Measurements from ENCODE around the gene BMPR1B. TPM values are rescaled to one million over a fixed set of nuclear protein-coding genes. Genes with fewer than 3 reads are reported as not detected.

Gene BMPR1B
- total RNA-seq, 1 experiment from 2014 or later: 0.62 TPM

- DNase-seq (ENCODE audit: low read depth, low spot score) (no peak), ATAC-seq (no peak)
- no peaks in the 10 kb centered on the region for H3K9me3 ChIP-seq (ENCODE audit: control insufficient read depth, insufficient read depth, low read depth, low read length)
- in situ Hi-C loops (cut with HindIII; ENCODE audit: low pct_unique_long_range_greater_than_20kb, low sequenced_read_pairs): no loop called here
- no peaks in the 10 kb centered on the region for H3K4me1 ChIP-seq (ENCODE audit: control insufficient read depth, insufficient read depth, low read length)
- POLR2A ChIA-PET: no interaction called here
- H3K36me3 ChIP-seq (ENCODE audit: control insufficient read depth, insufficient read depth, low read length): no peaks in the 10 kb centered on the region
- H3K4me3 ChIP-seq (ENCODE audit: low read depth in 2 of 2, low read length in 2 of 2): no peak overlapping the region
- intact Hi-C loops (cut with micrococcal nuclease; ENCODE audit: unreplicated experiment): no loop called here
- no peaks in the 10 kb centered on the region for H3K27me3 ChIP-seq (ENCODE audit: control insufficient read depth, insufficient read depth, low read length)
- CTCF ChIA-PET: no interaction called here
- no peak overlapping the region for H3K27ac ChIP-seq (ENCODE audit: low read length)
- no TSS peak for BruUV-seq (replicated peaks)
- TF ChIP-seq TCF7L2 (IDR thresholded peaks at IDR 0.05; ENCODE audit: low read depth, low read length) (no peak), SIN3A (IDR thresholded peaks at IDR 0.05; ENCODE audit: borderline replicate concordance, insufficient read depth, low read depth, low read length) (no peak), POLR2AphosphoS5 (IDR thresholded peaks at IDR 0.05; ENCODE audit: low read depth, low read length) (no peak), REST (IDR thresholded peaks at IDR 0.05; ENCODE audit: insufficient read depth in 1 of 2, low read depth in 2 of 2, low read length in 1 of 2) (no peak), CTCF (IDR thresholded peaks at IDR 0.05) (no peak)
Observed at GRCh38 chr4:95014068-95014467, 256.3 kb downstream of the BMPR1B start.

GRCh38 chr4:95017305-95018064 lies 259.7 kb downstream of the BMPR1B start:
- POLR2A ChIA-PET: no interaction called here
- no peak for TF ChIP-seq SIN3A (IDR thresholded peaks at IDR 0.05; ENCODE audit: borderline replicate concordance, insufficient read depth, low read depth, low read length)
- no peak for TF ChIP-seq TCF7L2 (IDR thresholded peaks at IDR 0.05; ENCODE audit: low read depth, low read length)
- TF ChIP-seq POLR2AphosphoS5 (IDR thresholded peaks at IDR 0.05; ENCODE audit: low read depth, low read length): no peak
- no peak for TF ChIP-seq CTCF (IDR thresholded peaks at IDR 0.05)
- TF ChIP-seq REST (IDR thresholded peaks at IDR 0.05; ENCODE audit: insufficient read depth in 1 of 2, low read depth in 2 of 2, low read length in 1 of 2): no peak
- BruUV-seq (replicated peaks): no TSS peak
- no peak for ATAC-seq
- Histone ChIP-seq H3K36me3 (ENCODE audit: control insufficient read depth, insufficient read depth, low read length) (no peaks in the 10 kb centered on the region), H3K4me1 (ENCODE audit: control insufficient read depth, insufficient read depth, low read length) (no peaks in the 10 kb centered on the region), H3K27me3 (ENCODE audit: control insufficient read depth, insufficient read depth, low read length) (no peaks in the 10 kb centered on the region), H3K27ac (ENCODE audit: low read length) (no peak overlapping the region), H3K9me3 (ENCODE audit: control insufficient read depth, insufficient read depth, low read depth, low read length) (no peaks in the 10 kb centered on the region), H3K4me3 (ENCODE audit: low read depth in 2 of 2, low read length in 2 of 2) (no peak overlapping the region)
- CTCF ChIA-PET: no interaction called here
- intact Hi-C loops (cut with micrococcal nuclease; ENCODE audit: unreplicated experiment): no loop called here
- in situ Hi-C loops (cut with HindIII; ENCODE audit: low pct_unique_long_range_greater_than_20kb, low sequenced_read_pairs): no loop called here
- no peak for DNase-seq (ENCODE audit: low read depth, low spot score)
